HG03457 (cell line): ENCODE measurements around the gene ZNF724.
A peak's percentile ranks its signal among the peaks of the same experiment; 100 is the strongest.
"Not testable (repeated sequence)": the region's sequence is repeated elsewhere in the genome, so short reads cannot be mapped to it uniquely, and the experiment has no call there.

Experiments
- ATAC-seq: cut with Tn5 transposase; IDR thresholded peaks from one replicate; pipeline ENCODE4 v1.9.1; 2021; ENCODE audit warnings: moderate number of reproducible peaks; ENCODE audit not compliant: unreplicated experiment

ZNF724 gene

GRCh38 chr19:23249911-23250649 lies at the start of gene ZNF724:
TSS of gene ZNF724 (minus strand) at chr19:23250394. CDS start at chr19:23250242, 152 bp downstream.
- peak; percentile 98 for ATAC-seq

DNA sequence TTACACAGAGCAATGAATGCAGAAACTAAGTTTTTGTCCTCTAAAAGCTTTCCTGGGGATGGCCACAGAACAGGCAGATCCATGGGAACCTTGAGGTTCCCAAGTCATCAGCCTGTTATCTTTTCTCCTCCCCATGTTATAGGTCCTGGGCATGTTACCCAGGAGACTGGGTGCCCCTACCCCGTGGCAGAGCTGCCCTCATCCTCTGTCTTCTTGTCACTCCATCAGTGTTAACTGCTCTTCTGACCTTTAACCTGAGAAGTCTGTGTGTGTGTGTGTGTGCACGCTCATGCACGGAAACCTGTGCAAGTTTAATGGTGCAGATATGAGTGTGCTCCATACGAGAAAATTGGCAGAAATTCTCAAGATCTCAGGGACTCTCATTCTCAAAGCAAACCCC lies 43.9 kb upstream of the ZNF724 start:
- no peak for ATAC-seq

GRCh38 chr19:23289966-23290365 lies 39.8 kb upstream of the ZNF724 start:
- not testable (repeated sequence) for ATAC-seq

DNA sequence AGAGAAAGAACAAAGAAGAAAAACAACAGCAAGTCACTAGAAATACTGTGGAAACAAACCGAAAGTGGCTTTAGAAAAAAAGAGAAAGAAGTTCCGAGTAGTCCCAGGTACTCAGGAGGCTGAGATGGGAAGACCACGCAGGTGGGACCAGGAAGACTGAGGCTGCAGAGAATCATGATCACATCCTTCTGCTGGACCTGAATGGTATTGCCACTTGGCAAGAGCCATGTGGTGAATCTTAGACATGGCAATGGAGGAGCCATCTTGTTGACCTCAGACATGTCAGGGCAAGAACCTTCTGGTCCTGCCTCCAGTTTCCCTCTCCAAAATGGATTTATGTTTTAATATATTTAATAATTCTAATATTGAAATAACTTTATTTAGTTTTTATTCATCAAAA lies 37.4 kb upstream of the ZNF724 start:
- ATAC-seq, result no peak

DNA sequence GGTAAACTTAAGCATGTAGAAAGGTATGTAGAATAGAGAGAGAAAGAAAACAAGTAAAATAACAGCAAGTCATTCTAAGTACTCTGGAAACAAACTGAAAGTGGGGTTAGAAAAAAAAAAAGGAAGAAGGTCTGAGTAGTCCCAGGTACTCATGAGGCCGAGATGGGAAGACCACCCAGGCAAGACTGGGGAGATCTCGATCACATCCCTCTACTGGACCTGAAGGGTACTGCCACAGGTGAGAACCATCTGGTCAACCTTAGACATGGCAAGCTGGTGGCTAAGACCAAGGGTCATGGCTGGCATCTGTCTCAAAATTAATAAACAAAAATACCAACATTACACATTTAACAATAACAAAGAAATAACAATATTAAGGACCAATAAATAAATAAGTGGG lies 36.3 kb upstream of the ZNF724 start:
- no peak for ATAC-seq

- no peak for ATAC-seq
Measured at GRCh38 chr19:23285948-23286347, 35.8 kb upstream of the ZNF724 start.

DNA sequence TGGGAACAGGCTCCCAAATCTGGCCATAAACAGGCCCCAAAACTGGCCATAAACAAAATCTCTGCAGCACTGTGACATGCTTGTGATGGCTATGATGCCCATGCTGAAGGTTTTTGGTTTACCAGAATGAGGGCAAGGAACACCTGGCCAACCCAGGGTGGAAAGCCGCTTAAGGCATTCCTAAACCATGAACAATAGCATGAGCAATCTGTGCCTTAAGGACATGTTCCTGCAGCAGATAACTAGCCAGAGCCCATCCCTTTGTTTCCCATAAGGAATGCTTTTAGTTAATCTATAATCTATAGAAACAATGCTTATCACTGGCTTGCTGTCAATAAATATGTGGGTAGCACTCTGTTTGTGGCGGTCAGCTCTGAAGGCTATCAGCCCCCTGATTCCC lies 35.1 kb upstream of the ZNF724 start:
- not testable (repeated sequence) for ATAC-seq

- ATAC-seq, result no peak
Measured at GRCh38 chr19:23283925-23284324, 33.7 kb upstream of the ZNF724 start.

DNA sequence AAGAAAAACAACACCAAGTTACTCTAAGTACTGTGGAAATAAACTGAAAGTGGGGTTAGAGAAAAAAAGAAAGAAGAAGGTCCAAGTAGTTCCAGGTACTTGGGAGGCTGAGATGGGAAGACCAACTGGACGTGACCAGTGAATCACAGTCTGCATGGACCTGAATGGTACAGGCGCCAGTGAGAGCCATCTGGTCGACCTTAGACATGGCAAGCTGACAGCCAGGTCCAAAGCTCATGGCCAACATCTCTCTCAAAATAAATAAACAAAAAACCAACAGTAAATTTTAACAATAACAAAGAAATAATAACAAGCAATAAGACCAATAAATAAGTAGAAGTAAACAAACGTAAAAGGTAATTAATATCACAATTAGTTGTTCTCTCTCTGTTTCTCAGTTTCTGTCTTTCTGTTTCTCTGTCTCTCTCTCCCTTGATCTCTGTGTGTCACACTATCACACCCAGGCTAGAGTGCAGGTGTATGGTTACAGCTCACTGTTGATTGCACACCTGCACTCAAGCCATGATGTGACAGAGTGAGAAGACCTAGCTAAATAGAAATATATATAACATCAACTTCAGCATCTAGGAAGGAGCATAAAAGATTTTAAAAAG lies 31.6 kb upstream of the ZNF724 start:
- no peak for ATAC-seq

GRCh38 chr19:23278118-23278517 lies 27.9 kb upstream of the ZNF724 start:
- not testable (repeated sequence) for ATAC-seq

GRCh38 chr19:23273590-23274412 lies 23.6 kb upstream of the ZNF724 start:
- ATAC-seq, result peak; percentile 96

- ATAC-seq, result no peak
Measured at GRCh38 chr19:23273022-23273589, 22.9 kb upstream of the ZNF724 start.

DNA sequence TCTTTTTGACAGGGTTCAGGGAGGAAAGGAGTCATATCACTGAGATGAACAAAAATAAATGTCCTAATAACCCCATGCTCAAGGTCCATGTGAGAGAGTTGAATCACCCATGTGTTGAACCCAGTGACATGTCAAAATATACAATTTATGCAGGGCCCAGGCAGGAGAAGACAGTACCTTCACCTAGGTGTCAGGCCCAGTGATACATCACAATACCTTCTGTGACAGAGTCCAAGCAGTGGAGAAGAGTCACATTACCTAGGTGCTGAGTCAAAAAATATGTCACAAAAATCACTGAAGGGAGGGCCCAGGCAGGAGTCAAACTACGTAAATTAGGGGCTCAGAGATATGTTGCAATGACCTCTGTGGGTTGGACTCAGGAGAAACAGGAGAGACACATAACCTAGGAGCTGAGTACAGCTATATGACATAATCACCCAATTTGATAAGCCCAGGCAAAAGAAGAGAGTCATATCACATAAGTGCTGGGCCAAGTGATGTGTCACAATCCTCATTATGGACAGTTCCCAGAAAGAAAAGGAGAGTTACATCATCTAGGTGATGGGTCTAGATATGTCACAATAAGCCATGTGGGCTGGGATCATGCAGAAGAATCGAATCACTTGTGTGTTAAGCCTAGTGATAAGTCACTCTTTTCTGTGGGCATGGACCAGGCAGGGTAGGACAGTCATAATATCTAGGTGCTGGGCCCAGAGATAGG lies 13.8 kb upstream of the ZNF724 start:
- ATAC-seq, result no peak

- no peak for ATAC-seq
Measured at GRCh38 chr19:23263396-23263795, 13.2 kb upstream of the ZNF724 start.

DNA sequence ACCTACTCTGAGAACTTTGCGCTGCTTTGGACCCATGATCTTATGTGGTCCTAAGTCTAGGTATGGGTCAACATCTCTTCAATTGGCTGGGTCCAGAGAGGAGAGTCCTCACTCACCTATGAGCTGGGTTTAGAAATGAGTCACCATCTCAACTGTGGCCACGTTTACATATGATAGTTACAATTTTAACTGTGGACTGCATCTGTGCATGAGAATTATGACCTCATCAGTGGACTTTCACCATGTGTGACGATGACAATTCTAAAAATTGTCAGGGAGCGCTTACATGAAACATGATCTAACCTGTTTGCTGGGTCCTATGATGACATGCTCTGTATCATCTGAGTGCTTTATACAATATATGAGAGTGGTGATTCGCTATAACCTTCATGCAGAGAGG lies 12.7 kb upstream of the ZNF724 start:
- no peak for ATAC-seq

DNA sequence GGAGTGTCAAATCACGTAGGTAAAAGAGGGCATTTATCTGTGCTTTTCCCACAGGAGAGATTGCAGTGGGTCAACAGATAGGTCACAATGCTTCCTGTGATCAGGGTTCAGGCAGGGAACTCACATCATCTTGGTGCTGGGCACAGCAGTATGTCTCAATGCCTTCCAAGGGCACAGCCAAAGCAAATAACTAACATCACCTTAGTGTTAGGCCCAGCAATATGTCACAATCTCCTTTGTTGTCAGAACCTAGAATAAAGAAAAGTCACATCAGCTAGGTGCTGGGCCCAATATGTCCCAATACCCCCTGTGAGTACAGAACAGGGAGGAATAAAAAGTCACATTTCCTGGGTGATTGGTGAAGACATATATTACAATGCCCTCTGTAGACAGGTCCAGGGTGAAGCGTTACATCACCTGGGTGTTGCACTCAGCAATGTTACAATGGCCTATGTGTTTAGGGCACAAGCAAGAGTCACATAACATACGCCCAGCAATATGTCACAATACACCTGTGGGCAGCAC lies 11.4 kb upstream of the ZNF724 start:
- ATAC-seq, result no peak

DNA sequence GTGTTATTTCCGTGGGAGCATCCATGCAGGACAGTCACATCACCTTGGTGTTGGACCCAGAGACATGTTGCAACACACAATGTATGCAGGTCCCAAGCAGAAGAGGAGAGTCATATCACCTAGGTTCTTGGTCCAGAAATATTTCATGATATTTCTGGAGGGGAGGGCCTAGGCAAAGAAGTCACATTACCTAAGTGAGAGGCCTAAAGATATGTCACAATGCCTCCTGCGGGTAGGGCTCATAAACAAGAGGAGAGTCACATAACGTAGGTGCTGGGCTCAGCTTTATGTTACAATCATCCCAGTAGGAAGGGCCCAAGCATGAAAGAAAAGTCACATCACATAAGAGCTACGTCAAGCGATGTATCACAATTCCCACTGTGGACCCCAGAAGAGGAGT lies 10.8 kb upstream of the ZNF724 start:
- ATAC-seq, result no peak

DNA sequence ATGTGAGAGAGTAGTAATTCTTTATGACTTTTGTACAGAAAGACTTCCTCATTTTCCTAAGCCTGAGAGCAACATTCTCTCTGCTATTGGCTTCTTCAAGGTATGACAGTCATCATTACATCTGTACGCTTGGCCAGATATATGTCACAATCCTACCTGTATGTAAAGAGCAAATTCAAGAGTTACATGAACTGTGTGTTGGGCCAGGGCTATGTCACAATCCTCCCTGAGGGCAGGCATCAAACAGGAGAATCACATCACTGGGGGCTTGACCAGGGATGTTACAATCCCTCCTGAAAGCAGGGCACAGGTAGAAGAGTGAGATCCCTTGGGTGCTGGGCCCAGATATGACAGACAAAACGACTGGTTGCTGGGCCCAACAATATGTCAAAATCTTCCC lies 9.8 kb upstream of the ZNF724 start:
- ATAC-seq, result no peak

DNA sequence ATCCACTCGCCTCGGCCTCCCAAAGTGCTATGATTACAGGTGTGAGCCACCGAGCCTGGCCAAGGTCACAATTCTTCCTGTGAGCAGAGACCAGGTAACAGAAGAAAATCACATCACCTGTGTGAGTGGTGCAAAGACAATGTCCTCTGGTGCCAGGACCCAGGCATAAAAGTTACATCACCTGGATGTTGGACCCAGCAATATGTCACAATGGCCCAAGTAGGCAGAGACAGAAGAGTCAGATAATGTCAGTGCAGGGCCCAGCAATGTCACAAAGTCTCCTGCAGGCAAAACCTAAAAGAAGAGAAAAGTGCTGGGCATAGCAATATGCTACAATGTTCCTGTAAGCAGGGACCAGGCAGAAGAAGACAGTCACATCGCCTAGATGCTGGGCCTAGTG lies 5.5 kb upstream of the ZNF724 start:
- ATAC-seq, result no peak

GRCh38 chr19:23254141-23254910 lies 4.1 kb upstream of the ZNF724 start:
- ATAC-seq, result no peak
